GM21526 (cell line): Measurements from ENCODE around the gene KBTBD7.
"Not testable (repeated sequence)": the region's sequence is repeated elsewhere in the genome, so short reads cannot be mapped to it uniquely, and the experiment has no call there.

Source experiments
- ATAC-seq: cut with Tn5 transposase; IDR thresholded peaks from one replicate; pipeline ENCODE4 v1.9.1; 2021; ENCODE audit warnings: moderate library complexity; ENCODE audit not compliant: unreplicated experiment, low FRiP score

The KBTBD7 gene

GRCh38 chr13:41199079-41199478 lies 4.7 kb upstream of the KBTBD7 start:
- no peak for ATAC-seq

GRCh38 chr13:41196620-41197019 lies 2.3 kb upstream of the KBTBD7 start:
- ATAC-seq = no peak

DNA sequence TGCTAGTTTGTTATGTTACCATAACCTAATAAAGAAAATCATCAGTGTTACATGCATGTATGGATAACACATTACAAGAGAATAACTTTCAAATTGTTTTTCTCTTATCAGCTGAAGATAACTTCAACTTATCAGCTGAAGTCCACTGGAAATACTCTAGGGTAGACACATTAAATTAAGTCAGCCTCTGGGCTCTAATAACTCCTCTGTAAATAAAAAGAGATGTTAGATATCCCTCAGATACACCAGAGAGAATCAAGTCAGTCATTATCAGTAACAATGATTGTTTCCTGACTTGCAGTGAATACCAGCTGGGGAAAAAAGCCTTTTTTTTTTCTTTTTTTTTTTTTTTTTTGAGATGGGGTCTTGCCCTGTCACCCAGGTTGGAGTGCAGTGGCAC lies 1.6 kb upstream of the KBTBD7 start:
- ATAC-seq = no peak

- ATAC-seq = no peak
These were observed 900 bp downstream of the KBTBD7 start for GRCh38 chr13:41193469-41193868.

GRCh38 chr13:41188584-41188983 lies 5.8 kb downstream of the KBTBD7 start:
- no peak for ATAC-seq

DNA sequence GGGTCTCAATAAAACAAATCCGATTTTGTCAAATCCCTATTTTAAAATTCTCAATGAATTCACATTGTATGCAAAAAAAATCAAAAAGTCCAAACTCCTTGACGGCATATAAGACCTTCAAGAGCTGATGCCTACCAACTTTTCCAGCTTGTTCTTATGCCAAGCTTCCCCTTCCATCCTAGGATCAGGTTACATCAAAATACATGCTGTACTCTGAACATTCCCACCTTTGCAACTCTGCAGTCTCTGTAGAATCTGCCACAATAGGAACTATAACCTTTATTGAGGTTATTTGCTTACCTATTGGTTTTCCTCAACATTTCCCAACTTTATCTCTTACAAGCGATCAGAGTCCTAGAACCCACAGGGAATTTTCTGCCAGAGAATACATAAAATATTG lies 7.9 kb downstream of the KBTBD7 start:
- no peak for ATAC-seq

- no peak for ATAC-seq
These were observed 12.1 kb downstream of the KBTBD7 start for GRCh38 chr13:41182231-41182630.

GRCh38 chr13:41179593-41180250 lies 14.6 kb downstream of the KBTBD7 start:
- ATAC-seq = no peak

- no peak for ATAC-seq
These were observed 16.3 kb downstream of the KBTBD7 start for GRCh38 chr13:41178040-41178439.

DNA sequence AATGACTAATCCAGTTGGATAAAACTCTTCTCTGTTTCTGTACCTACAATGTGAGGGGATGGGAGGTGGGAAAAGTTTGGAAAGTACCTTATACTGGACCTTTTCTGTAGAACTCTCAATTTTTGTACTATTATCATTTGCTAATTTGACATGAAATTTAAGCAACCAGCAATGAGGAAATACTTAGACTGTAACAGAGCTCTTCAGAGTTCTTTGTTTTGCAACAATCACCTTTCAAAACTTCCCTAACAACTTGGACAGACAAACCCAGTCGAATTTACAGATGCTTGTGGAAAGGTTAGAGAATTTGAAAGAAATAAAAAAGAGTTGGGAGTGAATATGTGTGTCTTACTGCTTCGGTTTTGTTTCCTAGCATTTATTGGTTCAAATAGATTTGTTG lies 16.8 kb downstream of the KBTBD7 start:
- ATAC-seq = no peak

DNA sequence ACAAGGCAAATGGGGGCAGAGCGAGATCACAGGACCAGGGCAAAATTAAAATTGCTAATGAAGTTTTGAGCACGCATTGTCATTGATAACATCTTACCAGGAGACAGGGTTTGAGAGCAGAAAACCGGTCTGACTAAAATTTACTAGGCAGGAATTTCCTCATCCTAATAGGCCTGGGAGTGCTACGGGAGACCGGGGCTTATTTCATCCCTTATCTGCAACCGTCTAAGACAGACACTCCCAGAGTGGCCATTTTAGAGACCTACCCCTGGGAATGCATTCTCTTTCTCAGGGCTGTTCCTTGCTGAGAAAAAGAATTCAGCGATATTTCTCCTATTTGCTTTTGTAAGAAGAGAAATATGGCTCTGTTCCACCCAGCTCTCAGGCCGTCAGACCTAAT lies 18.8 kb downstream of the KBTBD7 start:
- not testable (repeated sequence) for ATAC-seq

DNA sequence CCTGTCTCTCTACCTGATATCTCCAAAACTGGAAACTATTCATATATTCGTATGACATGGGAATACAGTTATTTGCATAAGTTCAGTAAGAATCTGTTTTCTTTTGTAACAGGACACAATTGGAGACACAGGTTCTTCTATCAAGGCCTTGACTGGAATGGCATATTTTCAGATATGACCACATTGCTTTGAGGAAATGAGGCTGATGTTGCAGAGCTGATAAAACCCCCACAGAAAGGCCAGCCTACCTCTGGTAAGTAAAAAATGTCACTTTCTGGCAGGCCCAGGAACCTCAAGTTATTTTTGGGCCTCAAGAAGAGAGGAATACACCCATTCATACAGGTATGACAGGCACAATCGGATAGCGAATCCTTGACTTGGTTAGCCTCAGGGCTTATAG lies 32.2 kb downstream of the KBTBD7 start:
- no peak for ATAC-seq

DNA sequence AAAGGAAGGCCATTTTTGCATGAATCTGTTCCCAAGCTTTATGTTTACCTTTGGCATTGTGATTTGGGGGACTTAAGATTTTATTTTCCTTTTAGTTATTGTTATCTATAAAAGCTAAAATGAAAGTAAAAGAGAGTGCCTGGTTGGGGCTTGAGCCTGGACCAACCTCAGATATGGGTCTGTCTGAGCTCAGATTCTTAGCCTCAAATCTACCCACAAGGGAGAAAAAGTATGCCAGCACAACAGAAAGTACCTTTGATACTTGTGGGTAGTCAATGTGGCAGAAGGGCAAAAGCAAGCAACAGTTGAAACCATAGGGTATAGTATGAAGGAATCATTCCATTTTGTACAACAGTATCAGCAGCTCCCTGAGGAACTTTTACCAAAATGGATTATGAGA lies 35.2 kb downstream of the KBTBD7 start:
- ATAC-seq = no peak

DNA sequence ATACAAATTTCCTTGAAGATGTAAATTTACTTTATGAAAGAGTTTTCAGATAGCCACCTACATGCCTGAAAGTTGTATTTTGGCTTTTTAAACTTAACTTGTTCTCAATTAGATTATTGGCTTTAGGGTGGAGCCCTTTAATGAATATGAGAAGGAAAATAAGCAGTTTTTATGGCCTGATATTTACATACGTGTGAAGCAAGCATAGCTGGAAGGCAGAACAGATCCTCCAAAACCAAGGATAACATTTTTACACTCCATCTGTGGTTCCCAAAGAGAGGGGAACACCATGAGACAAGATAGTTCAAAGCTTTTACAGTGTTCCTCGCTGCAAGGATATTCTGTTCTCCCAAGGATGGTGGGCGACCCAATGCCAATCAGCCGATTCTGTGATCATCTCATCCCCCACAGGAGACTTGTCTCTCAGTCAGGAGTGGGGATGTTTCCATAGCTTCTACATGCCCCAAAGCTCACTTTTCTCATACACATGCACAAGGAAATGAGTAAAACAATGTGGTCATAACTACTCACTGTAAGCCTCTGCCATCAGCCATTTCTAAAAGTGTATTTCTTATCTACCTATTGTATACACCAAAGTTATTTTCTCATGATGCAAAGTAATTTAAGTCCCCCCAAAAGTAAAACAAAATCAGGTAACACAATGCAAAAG lies 37.2 kb downstream of the KBTBD7 start:
- ATAC-seq = no peak

GRCh38 chr13:41156620-41157019 lies 37.7 kb downstream of the KBTBD7 start:
- no peak for ATAC-seq

GRCh38 chr13:41154042-41154441 lies 40.3 kb downstream of the KBTBD7 start:
- ATAC-seq = no peak

GRCh38 chr13:41152005-41152404 lies 42.4 kb downstream of the KBTBD7 start:
- no peak for ATAC-seq

DNA sequence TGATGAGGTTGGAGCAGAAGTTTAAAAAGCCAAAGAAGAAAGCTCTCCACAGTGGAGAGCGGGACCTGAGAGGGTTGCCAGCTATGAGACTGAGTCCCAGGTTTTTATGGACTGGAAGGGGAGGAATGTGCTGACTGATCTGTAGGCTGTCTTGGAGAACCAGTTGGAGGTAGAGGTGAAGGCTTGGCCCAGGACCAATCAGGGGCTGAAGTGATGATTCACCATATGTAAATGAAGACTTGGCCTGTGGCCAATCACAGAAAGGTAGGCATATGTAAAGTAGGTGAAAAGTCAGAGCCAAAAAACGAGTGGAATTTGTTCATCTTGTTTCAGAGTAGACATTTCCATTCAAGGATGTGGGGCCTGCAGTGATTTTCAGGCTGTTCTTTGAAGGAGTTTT lies 44.3 kb downstream of the KBTBD7 start:
- no peak for ATAC-seq

DNA sequence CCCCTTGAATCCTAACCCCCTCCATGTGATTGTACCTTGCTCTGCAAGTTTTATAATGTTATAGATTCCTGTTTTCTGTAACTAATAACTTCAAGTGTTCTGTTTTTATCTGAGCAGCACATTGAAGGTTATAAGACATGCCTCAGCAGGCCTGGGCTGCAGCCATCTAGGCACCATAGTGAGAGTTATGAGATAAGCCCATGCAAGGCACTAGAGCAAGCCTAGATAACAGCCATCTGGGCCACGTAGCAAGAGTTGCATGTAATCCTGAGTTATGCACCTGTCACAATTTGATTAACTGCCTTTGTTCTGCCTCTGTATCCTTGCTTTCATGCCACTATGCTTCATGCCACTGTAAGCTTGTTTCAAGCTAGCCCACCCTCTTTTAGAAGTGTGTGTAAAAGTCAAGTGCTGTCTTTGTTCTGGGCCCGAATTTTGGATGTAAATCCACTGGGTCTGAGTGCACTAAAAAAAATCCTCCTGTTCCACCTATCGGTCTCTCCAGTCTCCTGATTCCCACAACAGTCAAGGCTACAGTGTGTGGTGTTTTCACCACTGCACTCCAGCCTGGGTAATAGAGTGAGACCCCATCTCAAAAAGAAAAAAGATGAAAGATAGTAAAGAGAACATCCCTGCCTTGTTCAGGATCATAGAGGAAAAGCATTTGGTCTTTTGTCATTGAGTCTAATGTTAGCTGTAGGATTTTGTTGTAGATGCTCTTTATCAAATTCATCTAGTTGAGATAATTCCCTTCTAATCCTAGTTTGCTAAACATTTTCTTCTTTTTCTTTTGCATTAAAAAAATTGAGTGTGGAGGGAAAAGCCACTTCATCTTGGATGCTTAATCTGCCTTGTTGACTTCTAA lies 45.7 kb downstream of the KBTBD7 start:
- no peak for ATAC-seq

GRCh38 chr13:41145136-41145908 lies 49.0 kb downstream of the KBTBD7 start:
- ATAC-seq = no peak

- ATAC-seq = no peak
These were observed 49.8 kb downstream of the KBTBD7 start for GRCh38 chr13:41144576-41144975.
